ENCODE measurements around the gene C11orf86.

- TF ChIP-seq, protein P1, sequence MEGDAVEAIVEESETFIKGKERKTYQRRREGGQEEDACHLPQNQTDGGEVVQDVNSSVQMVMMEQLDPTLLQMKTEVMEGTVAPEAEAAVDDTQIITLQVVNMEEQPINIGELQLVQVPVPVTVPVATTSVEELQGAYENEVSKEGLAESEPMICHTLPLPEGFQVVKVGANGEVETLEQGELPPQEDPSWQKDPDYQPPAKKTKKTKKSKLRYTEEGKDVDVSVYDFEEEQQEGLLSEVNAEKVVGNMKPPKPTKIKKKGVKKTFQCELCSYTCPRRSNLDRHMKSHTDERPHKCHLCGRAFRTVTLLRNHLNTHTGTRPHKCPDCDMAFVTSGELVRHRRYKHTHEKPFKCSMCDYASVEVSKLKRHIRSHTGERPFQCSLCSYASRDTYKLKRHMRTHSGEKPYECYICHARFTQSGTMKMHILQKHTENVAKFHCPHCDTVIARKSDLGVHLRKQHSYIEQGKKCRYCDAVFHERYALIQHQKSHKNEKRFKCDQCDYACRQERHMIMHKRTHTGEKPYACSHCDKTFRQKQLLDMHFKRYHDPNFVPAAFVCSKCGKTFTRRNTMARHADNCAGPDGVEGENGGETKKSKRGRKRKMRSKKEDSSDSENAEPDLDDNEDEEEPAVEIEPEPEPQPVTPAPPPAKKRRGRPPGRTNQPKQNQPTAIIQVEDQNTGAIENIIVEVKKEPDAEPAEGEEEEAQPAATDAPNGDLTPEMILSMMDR (IDR thresholded peaks at IDR 0.05) = no peak
- no peak for TF ChIP-seq POLR2A (IDR thresholded peaks at IDR 0.05)
- TF ChIP-seq EP300 (IDR thresholded peaks at IDR 0.05; ENCODE audit: low read depth) = no peak
- no peak for TF ChIP-seq POLR2AphosphoS5 (IDR thresholded peaks at IDR 0.05)
Measured at GRCh38 chr11:67001332-67001731, 26.2 kb downstream of the C11orf86 start.

Data from transverse colon (tissue), 4 donors.